GM18505 (cell line): ENCODE measurements around the gene GFPT2.

ENCODE experiments used
- ATAC-seq: cut with Tn5 transposase; IDR thresholded peaks from one replicate; pipeline ENCODE4 v1.9.1; 2021; ENCODE audit not compliant: unreplicated experiment
- POLR2A ChIP-seq: IDR thresholded peaks from 4 replicates; pipeline ENCODE4 v1.6.1; 2011; ENCODE audit warnings: borderline replicate concordance; ENCODE audit not compliant: insufficient read depth, insufficient read length; ENCODE audit errors: extremely low read depth

Gene GFPT2

GRCh38 chr5:180291234-180291940 is 61.7 kb downstream of the GFPT2 start:
- peak; percentile 36 for ATAC-seq
- TF ChIP-seq POLR2A: no peak

GRCh38 chr5:180290568-180291233 is 62.4 kb downstream of the GFPT2 start:
- TF ChIP-seq POLR2A: no peak
- no peak for ATAC-seq

GRCh38 chr5:180289966-180290365 is 63.2 kb downstream of the GFPT2 start:
- no peak for TF ChIP-seq POLR2A
- ATAC-seq: no peak

- TF ChIP-seq POLR2A: no peak
- no peak for ATAC-seq
Observed at GRCh38 chr5:180289433-180289832, 63.7 kb downstream of the GFPT2 start.

- no peak for ATAC-seq
- no peak for TF ChIP-seq POLR2A
Observed at GRCh38 chr5:180287868-180288267, 65.3 kb downstream of the GFPT2 start.

GRCh38 chr5:180287404-180287803 is 65.7 kb downstream of the GFPT2 start:
- ATAC-seq: no peak
- TF ChIP-seq POLR2A: no peak

- no peak for ATAC-seq
- no peak for TF ChIP-seq POLR2A
Observed at GRCh38 chr5:180284149-180284548, 69.0 kb downstream of the GFPT2 start.

- no peak for TF ChIP-seq POLR2A
- no peak for ATAC-seq
Observed at GRCh38 chr5:180283026-180283615, 70.0 kb downstream of the GFPT2 start.

GRCh38 chr5:180282281-180282680 is 70.9 kb downstream of the GFPT2 start:
- ATAC-seq: no peak
- no peak for TF ChIP-seq POLR2A

- no peak for TF ChIP-seq POLR2A
- ATAC-seq: no peak
Observed at GRCh38 chr5:180281706-180282105, 71.4 kb downstream of the GFPT2 start.

GRCh38 chr5:180274695-180275094 is 78.4 kb downstream of the GFPT2 start:
- no peak for ATAC-seq
- no peak for TF ChIP-seq POLR2A

GRCh38 chr5:180271221-180271620 is 81.9 kb downstream of the GFPT2 start:
- no peak for TF ChIP-seq POLR2A
- ATAC-seq: no peak

GRCh38 chr5:180259260-180259611 is 93.9 kb downstream of the GFPT2 start:
- no peak for TF ChIP-seq POLR2A
- ATAC-seq: no peak

GRCh38 chr5:180253036-180253824 is 99.9 kb downstream of the GFPT2 start:
- no peak for ATAC-seq
- TF ChIP-seq POLR2A: no peak

GRCh38 chr5:180251887-180252286 is 101.2 kb downstream of the GFPT2 start:
- no peak for TF ChIP-seq POLR2A
- ATAC-seq: no peak
